IMR-90 (cell line): ENCODE measurements around the gene LRRC34. TPM values are rescaled to one million over a fixed set of nuclear protein-coding genes. Genes with fewer than 3 reads are reported as not detected.

Source experiments
- ATAC-seq: fragments of 200-7000 bp; cut with Tn5 transposase; 2 replicates; pipeline ENCODE4 v1.9.1; 2020; ENCODE audit warnings: low read depth, mild to moderate bottlenecking, moderate library complexity
- BruUV-seq: library from RNA; stranded (reverse); fragments of 400-500 nt; replicated peaks from 2 replicates; lab custom pipeline; 2021; lab: Mats Ljungman, UMichigan
- CTCF ChIA-PET: fragments of 300-600 bp; formaldehyde crosslinking; extraction: SDS; loops from one replicate; lab custom pipeline; 2021; ENCODE audit warnings: antibody characterized with exemption; lab: Yijun Ruan, JAX
- POLR2A ChIA-PET: fragments of 300-600 bp; sonication (Branson Sonifier 250); formaldehyde crosslinking; loops from one replicate; lab custom pipeline; 2022; ENCODE audit warnings: antibody characterized with exemption; ENCODE audit not compliant: unreplicated experiment; lab: Charles Lee
- DNase-seq: peaks from one replicate; pipeline ENCODE4 v3.0.0; 2013
- H2AFZ ChIP-seq: replicated peaks from 2 replicates; pipeline ENCODE3; 2013; ENCODE audit warnings: low read length, mild to moderate bottlenecking; ENCODE audit not compliant: poor library complexity
- H2AK5ac ChIP-seq: 2 replicates; pipeline ENCODE4 v1.6.1; 2013; ENCODE audit warnings: low read depth, low read length, inconsistent platforms
- H2AK9ac ChIP-seq: replicated peaks from 2 replicates; pipeline ENCODE3; 2013; ENCODE audit warnings: mild to moderate bottlenecking, low read depth, low read length, moderate library complexity; ENCODE audit not compliant: poor library complexity
- H2BK120ac ChIP-seq: 2 replicates; pipeline ENCODE4 v1.6.1; 2013; ENCODE audit warnings: low read depth, low read length, inconsistent platforms
- H2BK15ac ChIP-seq: 3 replicates; pipeline ENCODE4 v1.6.1; 2013; ENCODE audit warnings: low read depth, low read length, inconsistent platforms
- H2BK20ac ChIP-seq: 2 replicates; pipeline ENCODE4 v1.6.1; 2013; ENCODE audit warnings: low read depth, mild to moderate bottlenecking, inconsistent platforms, low read length, moderate library complexity
- H2BK5ac ChIP-seq: 2 replicates; pipeline ENCODE4 v1.6.1; 2013; ENCODE audit warnings: mild to moderate bottlenecking, low read depth, low read length, inconsistent platforms; ENCODE audit not compliant: poor library complexity, severe bottlenecking
- H3K14ac ChIP-seq: replicated peaks from 2 replicates; pipeline ENCODE4 v1.6.1; 2013; ENCODE audit warnings: low read depth, low read length, inconsistent platforms
- H3K18ac ChIP-seq: 2 replicates; pipeline ENCODE4 v1.6.1; 2013; ENCODE audit warnings: low read depth, low read length, control low read depth
- H3K23ac ChIP-seq: 2 replicates; pipeline ENCODE4 v1.6.1; 2013; ENCODE audit warnings: low read depth, low read length, inconsistent platforms
- H3K27ac ChIP-seq: 2 replicates; pipeline ENCODE4 v1.5.1; 2013; ENCODE audit warnings: mild to moderate bottlenecking, control low read depth, low read length; ENCODE audit not compliant: insufficient read depth
- H3K27me3 ChIP-seq: 2 replicates; pipeline ENCODE4 v1.6.1; 2013; ENCODE audit warnings: low read length; ENCODE audit not compliant: control insufficient read depth, insufficient read depth
- H3K36me3 ChIP-seq: 2 replicates; pipeline ENCODE4 v1.6.1; 2013; ENCODE audit warnings: low read length, mixed read lengths; ENCODE audit not compliant: control insufficient read depth, insufficient read depth
- H3K4ac ChIP-seq: 2 replicates; pipeline ENCODE4 v1.6.1; 2013; ENCODE audit warnings: low read depth, low read length, inconsistent platforms
- H3K4me1 ChIP-seq: 2 replicates; pipeline ENCODE4 v1.6.1; 2013; ENCODE audit warnings: low read length, mixed read lengths; ENCODE audit not compliant: control insufficient read depth, insufficient read depth
- H3K4me2 ChIP-seq: 2 replicates; pipeline ENCODE4 v1.6.1; 2013; ENCODE audit warnings: low read depth, mild to moderate bottlenecking, control low read depth, low read length, moderate library complexity
- H3K4me3 ChIP-seq: 2 replicates; pipeline ENCODE4 v1.5.1; 2013; ENCODE audit warnings: low read depth, mild to moderate bottlenecking, control low read depth, low read length, moderate library complexity; ENCODE audit not compliant: insufficient read depth
- H3K56ac ChIP-seq: 2 replicates; pipeline ENCODE4 v1.6.1; 2013; ENCODE audit warnings: low read length, inconsistent platforms; ENCODE audit not compliant: insufficient read depth; ENCODE audit errors: extremely low read depth
- H3K79me1 ChIP-seq, 2 experiments: 2 replicates each; pipeline ENCODE4 v1.6.1; 2013; ENCODE audit warnings: low read length in 2 of 2, inconsistent platforms in 1 of 2, low read depth in 1 of 2
- H3K9ac ChIP-seq: 2 replicates; pipeline ENCODE4 v1.6.1; 2013; ENCODE audit warnings: low read depth, low read length, control low read depth
- H3K9me1 ChIP-seq: 2 replicates; pipeline ENCODE4 v1.6.1; 2013; ENCODE audit warnings: low read length, inconsistent platforms; ENCODE audit not compliant: insufficient read depth
- H3K9me3 ChIP-seq: 2 replicates; pipeline ENCODE4 v1.6.1; 2013; ENCODE audit warnings: low read length; ENCODE audit not compliant: control insufficient read depth, insufficient read depth
- H4K20me1 ChIP-seq: 2 replicates; pipeline ENCODE4 v1.6.1; 2013; ENCODE audit warnings: low read length, inconsistent platforms; ENCODE audit not compliant: insufficient read depth
- H4K5ac ChIP-seq: 2 replicates; pipeline ENCODE4 v1.6.1; 2013; ENCODE audit warnings: mild to moderate bottlenecking, low read depth, low read length, control low read depth
- H4K8ac ChIP-seq, 2 experiments: 2 replicates each; pipeline ENCODE4 v1.6.1; 2013; ENCODE audit warnings: low read depth in 2 of 2, low read length in 2 of 2, control low read depth in 1 of 2, inconsistent platforms in 1 of 2
- H4K91ac ChIP-seq: 2 replicates; pipeline ENCODE4 v1.6.1; 2013; ENCODE audit warnings: low read depth, low read length, inconsistent platforms; ENCODE audit not compliant: insufficient read depth
- BHLHE40 ChIP-seq: fragments of 150-350 bp; IDR thresholded peaks from 2 replicates; pipeline ENCODE4 v1.6.1; 2016; ENCODE audit warnings: mild to moderate bottlenecking, low read depth, low read length
- CEBPB ChIP-seq: IDR thresholded peaks from 2 replicates; pipeline ENCODE4 v1.6.1; 2012; ENCODE audit warnings: low read depth, low read length, improper control_type of control experiment
- MAZ ChIP-seq: IDR thresholded peaks from 2 replicates; pipeline ENCODE4 v1.6.1; 2012; ENCODE audit warnings: low read depth, mild to moderate bottlenecking, low read length, improper control_type of control experiment, moderate library complexity, borderline replicate concordance
- MXI1 ChIP-seq: IDR thresholded peaks from 2 replicates; pipeline ENCODE4 v1.6.1; 2012; ENCODE audit warnings: low read depth, mild to moderate bottlenecking, low read length, moderate library complexity, borderline replicate concordance
- RAD21 ChIP-seq: IDR thresholded peaks from 2 replicates; pipeline ENCODE4 v1.6.1; 2012; ENCODE audit warnings: low read length, improper control_type of control experiment
- RCOR1 ChIP-seq: IDR thresholded peaks from 2 replicates; pipeline ENCODE4 v1.6.1; 2012; ENCODE audit warnings: mild to moderate bottlenecking, low read length, improper control_type of control experiment; ENCODE audit not compliant: insufficient replicate concordance
- WGBS, 2 experiments: methylation state at CpG; one replicate each; pipeline versions ENCODE4 v1.1.5 to v1.1.7; 2013; ENCODE audit warnings: missing lambda C conversion rate in 2 of 2; ENCODE audit not compliant: insufficient read length in 1 of 2; ENCODE audit errors: extremely low coverage in 2 of 2; 5-methylcytosine and 5-hydroxymethylcytosine counted together
- dilution Hi-C: fragments of 300-500 bp; cut with HindIII; formaldehyde crosslinking; loops from one replicate; pipeline ENCODE4 v1.14.3; 2018; ENCODE audit warnings: low sequenced_read_pairs; ENCODE audit not compliant: unreplicated experiment
- in situ Hi-C: fragments of 300-500 bp; cut with MboI; formaldehyde crosslinking; loops from 3 replicates; pipeline ENCODE4 v1.14.3; 2019; ENCODE audit warnings: low sequenced_read_pairs, inconsistent platforms, mixed read lengths
- intact Hi-C: fragments of 100-400 bp; cut with micrococcal nuclease; formaldehyde crosslinking; loops from 2 replicates; pipeline ENCODE4 v1.10.0; 2022
- polyA plus RNA-seq, 3 experiments: library from polyadenylated mRNA; depleted of rRNA; stranded (reverse); fragments of >200 nt; gene quantifications; 2 replicates each; pipeline ENCODE4 v1.2.3, GENCODE V29; 2012; ENCODE audit warnings: low replicate concordance in 1 of 3
- total RNA-seq: library from RNA; depleted of rRNA; stranded (reverse); fragments of >200 nt; gene quantifications from 2 replicates; pipeline ENCODE4 v1.2.3, GENCODE V29; 2012

The LRRC34 gene
- total and polyA plus RNA-seq, 2 of the 4 experiments (the other 2 are of a cell fraction): 0.90 to 0.91 TPM

DNA sequence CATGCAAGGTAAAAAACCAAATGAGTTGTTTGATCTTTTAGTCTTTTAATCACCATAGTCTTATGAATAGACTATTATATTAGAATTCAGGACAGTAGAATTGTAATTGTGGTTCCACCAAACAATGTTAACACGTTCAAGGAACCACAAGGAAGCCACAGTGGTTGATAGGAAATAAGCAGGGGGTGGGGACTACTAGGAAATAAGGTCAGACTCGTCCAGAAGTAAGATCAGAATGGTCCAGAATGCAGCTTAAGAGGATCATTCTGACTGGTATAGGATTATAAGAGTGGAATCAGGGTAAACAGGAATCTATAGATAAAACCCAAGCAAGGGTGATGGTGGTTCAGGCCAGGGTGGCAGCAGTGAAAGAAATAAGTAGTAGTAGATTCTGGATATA is 32.0 kb downstream of the LRRC34 start:
- no TSS peak for BruUV-seq
- Histone ChIP-seq H2AFZ (no peak overlapping the region), H4K91ac (no peak overlapping the region), H3K27ac (no peak overlapping the region), H3K18ac (no peak overlapping the region), H3K9me3 (no peaks in the 10 kb centered on the region), H3K9ac (no peak overlapping the region), H3K27me3 (no peaks in the 10 kb centered on the region), H2AK5ac (no peak overlapping the region), H2AK9ac (no peak overlapping the region), H4K5ac (no peak overlapping the region), H4K20me1 (no peaks in the 10 kb centered on the region), H3K56ac (no peak overlapping the region), H3K4me1 (no peaks in the 10 kb centered on the region), H3K4me2 (no peak overlapping the region), H3K23ac (no peak overlapping the region), H2BK15ac (no peak overlapping the region), H3K36me3 (peaks cover 40% of the 10 kb centered on the region), H2BK120ac (no peak overlapping the region), H2BK20ac (no peak overlapping the region), H3K4me3 (no peak overlapping the region), H3K14ac (no peak overlapping the region), H3K4ac (no peak overlapping the region), H3K9me1 (no peaks in the 10 kb centered on the region), H4K8ac (no peak overlapping the region), H2BK5ac (no peak overlapping the region), H3K79me1 (peaks cover 18 to 23% of the 10 kb centered on the region in 2 experiments)
- ATAC-seq: no peak
- WGBS, 2 experiments: 67% methylated on average over 1 of the region's 2 CpGs; no CpG with 5 or more reads in 1 of the 2 experiments
- in situ Hi-C loops: no loop called here
- dilution Hi-C loops: no loop called here
- ChIA-PET CTCF (no interaction called here), POLR2A (no interaction called here)
- no peak for TF ChIP-seq BHLHE40
- no peak for TF ChIP-seq MAZ
- no peak for TF ChIP-seq MXI1
- no peak for TF ChIP-seq RCOR1
- TF ChIP-seq RAD21: no peak
- TF ChIP-seq CEBPB: no peak
- intact Hi-C loops: no loop called here
- no peak for DNase-seq
